GM12873 (cell line): ENCODE data around the gene PDIA5.

Source experiments
- TF ChIP-seq, protein P1 (sequence below): IDR thresholded peaks from 2 replicates; pipeline ENCODE4 v1.5.1; 2012; ENCODE audit warnings: low read depth, mild to moderate bottlenecking, moderate library complexity, low read length, control low read depth; ENCODE audit not compliant: insufficient read depth; ENCODE audit errors: missing control alignments

PDIA5 gene

DNA sequence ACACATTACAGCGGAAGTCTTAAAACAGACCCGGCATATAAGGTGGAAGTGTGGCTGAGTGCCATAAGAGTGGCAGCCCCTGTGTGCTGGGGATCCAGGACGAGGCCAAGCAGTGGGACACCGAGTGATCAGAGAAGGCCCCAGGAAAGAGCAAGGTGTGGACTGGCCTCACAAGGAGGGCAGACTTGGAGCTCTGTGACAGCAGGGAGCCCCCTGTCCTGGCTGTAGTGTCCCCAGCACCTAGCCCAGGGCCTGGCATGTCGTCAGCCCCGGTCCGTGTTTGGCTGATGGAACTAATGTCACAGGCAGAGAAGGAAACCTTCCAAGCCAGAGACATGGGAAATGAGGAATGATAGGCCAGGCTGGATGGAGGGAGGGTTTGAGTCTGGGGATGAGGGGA, 4.8 kb downstream of the PDIA5 start:
- TF ChIP-seq, protein P1, sequence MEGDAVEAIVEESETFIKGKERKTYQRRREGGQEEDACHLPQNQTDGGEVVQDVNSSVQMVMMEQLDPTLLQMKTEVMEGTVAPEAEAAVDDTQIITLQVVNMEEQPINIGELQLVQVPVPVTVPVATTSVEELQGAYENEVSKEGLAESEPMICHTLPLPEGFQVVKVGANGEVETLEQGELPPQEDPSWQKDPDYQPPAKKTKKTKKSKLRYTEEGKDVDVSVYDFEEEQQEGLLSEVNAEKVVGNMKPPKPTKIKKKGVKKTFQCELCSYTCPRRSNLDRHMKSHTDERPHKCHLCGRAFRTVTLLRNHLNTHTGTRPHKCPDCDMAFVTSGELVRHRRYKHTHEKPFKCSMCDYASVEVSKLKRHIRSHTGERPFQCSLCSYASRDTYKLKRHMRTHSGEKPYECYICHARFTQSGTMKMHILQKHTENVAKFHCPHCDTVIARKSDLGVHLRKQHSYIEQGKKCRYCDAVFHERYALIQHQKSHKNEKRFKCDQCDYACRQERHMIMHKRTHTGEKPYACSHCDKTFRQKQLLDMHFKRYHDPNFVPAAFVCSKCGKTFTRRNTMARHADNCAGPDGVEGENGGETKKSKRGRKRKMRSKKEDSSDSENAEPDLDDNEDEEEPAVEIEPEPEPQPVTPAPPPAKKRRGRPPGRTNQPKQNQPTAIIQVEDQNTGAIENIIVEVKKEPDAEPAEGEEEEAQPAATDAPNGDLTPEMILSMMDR = no peak

- TF ChIP-seq, protein P1 = no peak
Measured at GRCh38 chr3:123072152-123072551, 5.3 kb downstream of the PDIA5 start.

DNA sequence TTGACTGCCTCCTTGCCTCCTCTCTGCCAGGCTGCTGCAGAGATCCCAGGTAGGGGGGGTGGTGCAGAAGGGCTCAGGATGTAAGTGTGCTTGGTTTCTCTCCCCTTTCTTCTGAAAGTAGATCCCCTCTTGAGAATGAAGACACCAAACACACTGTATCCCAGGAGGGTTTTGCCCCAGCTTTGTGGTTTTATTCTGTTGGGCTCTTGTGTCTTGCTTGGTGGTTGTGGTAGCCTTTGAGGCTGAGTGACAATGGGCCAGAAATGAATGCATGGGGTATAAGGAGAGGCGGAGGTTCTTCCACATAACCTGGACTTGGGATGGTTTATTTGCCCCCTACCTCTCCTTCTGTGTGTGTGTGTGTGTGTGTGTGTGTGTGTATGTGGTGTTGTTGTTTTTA, 5.7 kb downstream of the PDIA5 start:
- TF ChIP-seq, protein P1 = no peak

DNA sequence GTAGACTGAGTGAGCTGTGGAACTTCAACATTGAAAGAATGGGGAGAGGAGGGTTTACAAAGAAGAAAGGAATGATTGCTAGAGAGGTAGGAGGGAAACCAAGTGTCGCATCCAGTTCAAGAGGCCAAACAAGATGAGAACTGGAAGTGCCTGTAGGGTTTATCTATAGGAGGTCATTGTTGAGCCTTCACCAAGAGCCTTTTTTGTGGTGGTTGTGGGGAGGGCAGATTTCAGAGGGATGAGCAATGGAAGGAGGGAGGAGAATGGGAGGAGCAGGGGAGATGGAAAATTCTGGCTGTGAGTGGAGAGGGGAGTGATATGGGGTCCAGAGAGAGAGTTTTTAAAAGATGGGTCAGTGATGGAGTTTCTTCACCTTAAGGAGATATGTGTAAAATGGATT, 8.5 kb downstream of the PDIA5 start:
- TF ChIP-seq, protein P1 = no peak

DNA sequence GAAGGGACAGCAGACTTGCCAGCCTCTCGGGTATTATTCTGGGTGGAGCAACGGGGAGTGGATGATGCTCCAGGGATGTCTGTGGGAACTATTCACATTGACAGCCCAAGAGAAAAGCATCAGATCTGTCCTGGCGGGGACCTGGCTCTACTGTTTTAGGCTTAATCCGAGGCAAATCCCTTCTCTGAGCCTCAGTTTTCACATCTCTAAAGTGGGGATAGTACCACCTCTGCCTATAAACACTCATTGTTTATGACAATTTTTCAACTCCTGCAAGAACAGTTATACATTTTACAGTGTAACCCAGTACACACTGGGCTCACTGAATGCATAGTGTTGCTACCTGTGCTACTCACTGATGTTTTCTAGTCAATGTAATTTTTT, 9.3 kb downstream of the PDIA5 start:
- TF ChIP-seq, protein P1 = no peak

GRCh38 chr3:123076496-123077418, 9.9 kb downstream of the PDIA5 start:
- TF ChIP-seq, protein P1 = no peak

DNA sequence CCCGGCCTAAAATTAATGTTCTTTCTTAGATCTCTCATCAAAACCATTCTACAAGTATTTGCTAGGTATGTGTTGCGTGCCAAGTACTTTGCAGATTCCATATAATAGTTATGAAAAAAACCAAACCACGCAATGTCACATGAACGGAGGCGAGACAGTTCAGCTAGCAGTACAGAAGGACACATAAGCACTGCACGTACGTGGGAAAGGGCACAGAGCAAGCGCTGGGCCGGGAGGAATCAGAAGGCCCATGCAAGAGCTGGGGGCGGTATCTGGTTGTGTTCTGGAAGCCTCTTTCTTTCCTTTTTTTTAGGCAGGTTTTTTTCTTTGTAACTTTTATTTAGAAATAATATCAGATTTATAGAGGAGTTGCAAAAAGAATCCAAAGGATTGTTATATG, 11.3 kb downstream of the PDIA5 start:
- TF ChIP-seq, protein P1 = no peak
